Measurements from ENCODE around the gene C10orf143.
"Not testable (repeated sequence)": the region's sequence is repeated elsewhere in the genome, so short reads cannot be mapped to it uniquely, and the experiment has no call there.

C10orf143 gene

DNA sequence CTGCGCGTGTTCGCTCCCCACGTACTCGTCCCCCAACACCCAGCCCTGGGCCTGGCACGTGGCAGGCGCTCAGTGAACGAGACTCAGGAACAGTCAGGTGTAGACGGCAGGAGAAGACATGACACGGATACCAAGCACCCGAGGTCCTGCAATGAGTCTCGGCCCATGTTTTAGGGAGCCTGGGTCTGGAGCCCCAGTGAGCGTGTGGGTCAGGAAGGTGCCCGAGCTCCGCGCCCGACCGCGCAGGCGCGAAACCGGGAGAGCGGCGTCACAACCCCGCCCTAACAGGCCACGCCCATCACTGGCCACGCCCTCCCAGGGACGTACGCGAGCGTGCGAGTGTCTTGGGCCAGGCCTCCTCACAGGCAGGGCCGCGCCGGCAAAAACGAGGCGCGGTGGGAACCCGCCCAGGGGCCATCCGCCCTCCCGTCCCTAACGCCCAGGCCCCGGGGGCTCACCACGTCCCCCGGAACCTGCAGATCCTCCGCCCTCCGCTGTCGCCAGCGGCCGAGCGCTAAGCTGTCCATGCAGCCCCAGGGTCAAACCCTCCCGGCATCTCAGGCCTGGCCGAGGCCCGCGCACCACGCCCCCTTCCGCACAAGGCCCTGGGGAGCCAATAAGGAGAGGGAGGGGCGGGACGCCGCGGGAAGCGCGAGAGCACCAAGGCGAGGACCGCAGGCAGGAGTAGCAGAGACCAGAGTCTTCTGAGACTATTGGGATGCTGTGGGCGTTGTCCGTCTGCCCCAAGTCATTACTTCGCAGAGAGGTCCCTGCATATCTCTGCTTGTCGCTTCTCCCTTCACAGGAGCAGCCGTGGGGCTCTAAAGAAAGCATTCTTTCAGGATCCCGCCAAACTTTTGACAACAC is at the start of gene C10orf143:
Gene C10orf143 (minus strand): TSS at position 585 of the 867 bp plus-strand sequence. CDS start 58 bp downstream, at position 527.
- peak; percentile 97 for DNase-seq (ENCODE audit: low read depth)

GRCh38 chr10:130159192-130159794 is 48.7 kb upstream of the C10orf143 start:
- DNase-seq (ENCODE audit: low read depth), result no peak

DNA sequence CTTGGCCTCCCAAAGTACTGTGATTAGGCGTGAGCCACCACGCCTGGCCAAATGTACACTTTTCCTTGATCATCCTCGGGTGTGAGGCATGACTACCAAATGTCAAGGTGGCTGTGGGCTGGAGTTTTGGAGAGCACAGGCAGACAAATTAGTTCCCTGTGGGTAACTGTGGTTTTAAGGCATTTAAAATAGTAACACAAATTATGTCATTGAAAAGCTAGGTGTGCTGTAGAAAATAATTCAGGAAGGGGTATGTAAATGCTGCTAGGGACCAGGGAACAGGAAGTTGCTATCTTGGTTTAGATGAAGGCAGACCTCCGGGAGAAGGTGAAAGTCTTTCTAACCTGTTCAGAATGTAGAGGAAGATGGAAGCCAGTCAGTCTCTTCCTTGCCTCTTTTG is 35.4 kb upstream of the C10orf143 start:
- no peak for DNase-seq (ENCODE audit: low read depth)

GRCh38 chr10:130141878-130142277 is 31.2 kb upstream of the C10orf143 start:
- no peak for DNase-seq (ENCODE audit: low read depth)

DNA sequence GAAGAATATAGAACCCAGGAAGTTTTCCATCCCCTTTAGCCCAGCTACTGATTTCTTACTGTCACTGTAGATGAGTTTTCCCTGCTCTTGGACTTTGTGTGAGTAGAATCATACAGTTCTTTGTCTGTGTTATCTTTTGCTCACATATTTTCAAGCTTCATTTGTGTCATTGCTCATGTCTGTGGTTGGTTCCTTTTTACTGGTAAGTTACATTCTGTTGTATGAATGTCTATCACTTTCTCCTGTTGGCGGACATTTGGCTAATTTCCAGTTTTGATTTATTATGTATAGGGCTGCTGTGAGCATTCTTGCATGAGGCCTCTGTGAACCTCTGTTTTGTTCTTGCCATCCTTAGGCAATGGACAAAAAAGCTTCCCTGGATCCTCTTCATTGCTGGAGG is 30.8 kb upstream of the C10orf143 start:
- DNase-seq (ENCODE audit: low read depth), result no peak

- DNase-seq (ENCODE audit: low read depth), result no peak
Measured at GRCh38 chr10:130141038-130141437, 30.4 kb upstream of the C10orf143 start.

- DNase-seq (ENCODE audit: low read depth), result no peak
Measured at GRCh38 chr10:130140425-130140824, 29.8 kb upstream of the C10orf143 start.

DNA sequence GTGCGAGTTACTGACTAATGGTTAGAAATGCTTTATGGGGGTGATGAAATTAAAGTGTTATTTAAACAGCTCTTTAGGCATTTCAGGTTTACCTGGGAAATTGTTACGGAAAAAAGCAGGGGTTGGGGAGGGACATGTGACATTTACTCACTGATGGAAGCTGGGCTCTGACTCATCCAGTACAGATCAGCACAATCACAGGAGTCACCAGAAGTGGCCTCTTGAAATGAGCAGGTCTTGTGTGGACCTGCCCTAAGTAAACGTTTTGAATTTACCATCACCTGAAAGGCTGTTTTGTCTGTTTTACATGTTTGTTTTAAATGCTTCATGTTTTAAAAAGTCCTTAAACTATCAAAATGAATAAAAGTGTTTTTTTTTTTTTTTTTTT is 27.8 kb upstream of the C10orf143 start:
- no peak for DNase-seq (ENCODE audit: low read depth)

DNA sequence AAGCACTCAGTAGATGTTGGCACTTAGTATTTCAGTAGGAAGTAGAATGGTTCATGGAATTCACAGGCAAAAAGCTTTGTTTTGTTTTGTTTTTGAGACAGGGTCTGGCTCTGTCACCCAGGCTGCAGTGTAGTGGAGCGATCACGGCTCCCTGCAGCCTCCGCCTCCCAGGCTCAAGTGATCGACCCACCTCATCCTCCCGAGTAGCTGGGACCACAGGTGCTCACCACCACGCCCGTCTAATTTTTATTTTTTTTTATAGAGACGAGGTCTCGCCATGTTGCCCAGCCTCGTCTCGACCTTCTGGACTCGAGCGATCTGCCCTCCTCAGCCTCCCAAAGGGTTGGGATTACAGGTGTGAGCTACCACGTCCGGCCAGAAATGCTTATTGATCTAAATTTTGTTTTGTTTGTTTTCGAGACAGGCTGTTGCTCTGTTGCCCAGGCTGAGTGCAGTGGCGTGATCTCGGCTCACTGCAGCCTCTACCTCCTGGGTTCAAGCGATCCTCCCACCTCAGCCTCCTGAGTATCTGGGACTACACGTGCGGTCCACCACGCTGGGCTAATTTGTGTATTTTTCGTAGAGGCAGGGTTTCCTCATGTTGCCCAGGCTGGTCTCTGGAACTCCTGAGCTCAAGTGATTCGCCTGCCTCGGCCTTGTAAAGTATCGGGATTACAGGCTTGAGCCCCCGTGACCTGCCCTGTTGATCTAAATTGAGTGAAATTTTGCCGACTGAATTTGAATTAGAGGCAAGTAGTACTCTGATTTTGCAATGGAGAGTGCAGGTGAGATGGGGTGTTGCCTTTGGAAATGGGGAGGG is 27.2 kb upstream of the C10orf143 start:
- no peak for DNase-seq (ENCODE audit: low read depth)

GRCh38 chr10:130137090-130137448 is 26.4 kb upstream of the C10orf143 start:
- DNase-seq (ENCODE audit: low read depth), result no peak

DNA sequence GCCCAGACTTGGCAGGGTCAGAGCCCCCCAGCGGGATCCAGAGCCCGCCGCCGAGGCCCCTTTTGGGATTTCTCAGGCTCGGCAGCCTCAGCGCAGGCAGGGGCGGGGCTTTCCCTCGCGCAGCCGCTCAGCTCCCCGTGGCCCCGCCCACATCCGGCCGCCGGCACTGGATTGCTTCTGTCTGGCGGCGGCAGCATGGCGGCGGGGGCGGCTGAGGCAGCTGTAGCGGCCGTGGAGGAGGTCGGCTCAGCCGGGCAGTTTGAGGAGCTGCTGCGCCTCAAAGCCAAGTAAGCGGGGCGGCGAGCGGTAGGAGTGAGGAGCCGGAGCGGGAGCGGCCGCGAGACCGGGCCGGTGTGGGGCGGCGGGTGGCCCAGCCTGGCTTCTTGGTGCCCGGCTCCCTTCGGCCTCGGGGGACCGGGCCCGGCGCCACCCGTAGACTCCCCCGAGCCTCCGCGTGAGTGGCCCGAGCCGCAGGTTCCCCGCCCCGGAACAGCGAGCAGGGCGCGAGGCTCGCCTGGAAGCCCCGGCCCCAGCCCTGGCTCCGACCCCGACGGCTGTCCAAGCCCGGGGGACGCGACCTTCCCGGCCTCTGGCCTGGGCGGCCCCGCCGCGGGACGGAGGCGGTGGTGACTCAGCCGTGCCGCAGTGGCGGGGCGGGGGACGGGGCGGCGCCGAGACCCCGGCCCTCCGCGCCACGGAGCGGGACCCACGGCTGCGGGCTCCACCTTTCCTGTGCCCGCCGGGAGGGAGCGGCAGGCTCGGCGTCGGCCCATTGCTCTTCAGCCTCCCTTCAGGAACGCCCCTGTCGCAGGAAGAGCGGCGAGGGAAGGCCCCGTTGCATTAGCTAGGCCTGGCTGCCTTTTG is 25.8 kb upstream of the C10orf143 start, which contains the start of gene GLRX3:
Gene GLRX3 (plus strand): TSS at position 166 of the 864 bp plus-strand sequence. CDS start 30 bp downstream, at position 196.
- peak; percentile 88 for DNase-seq (ENCODE audit: low read depth)

DNA sequence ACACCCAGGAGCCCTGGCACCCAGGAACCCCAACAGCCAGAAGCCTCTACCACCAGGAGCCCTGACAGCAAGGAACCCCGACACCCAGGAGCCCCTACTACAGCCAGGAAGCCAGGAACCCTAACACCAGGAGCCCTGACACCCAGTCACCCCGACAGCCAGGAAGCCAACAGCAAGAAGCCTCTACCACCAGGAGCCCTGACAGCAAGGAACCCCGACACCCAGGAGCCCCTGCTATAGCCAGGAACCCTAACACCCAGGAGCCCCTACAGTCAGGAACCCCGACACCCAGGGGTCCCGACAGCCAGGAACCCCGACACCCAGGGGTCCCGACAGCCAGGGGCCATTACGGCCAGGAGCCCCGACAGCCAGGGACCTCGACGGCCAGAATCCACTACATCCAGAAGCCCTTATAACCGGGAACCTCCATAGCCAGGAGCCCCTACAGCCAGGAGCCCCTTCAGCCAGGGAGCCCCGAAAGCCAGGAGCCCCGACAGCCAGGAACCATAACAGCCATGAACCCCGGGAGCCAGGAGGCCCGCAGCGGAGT is 25.1 kb upstream of the C10orf143 start:
- DNase-seq (ENCODE audit: low read depth), result no peak

- no peak for DNase-seq (ENCODE audit: low read depth)
Measured at GRCh38 chr10:130128922-130129321, 18.3 kb upstream of the C10orf143 start.

DNA sequence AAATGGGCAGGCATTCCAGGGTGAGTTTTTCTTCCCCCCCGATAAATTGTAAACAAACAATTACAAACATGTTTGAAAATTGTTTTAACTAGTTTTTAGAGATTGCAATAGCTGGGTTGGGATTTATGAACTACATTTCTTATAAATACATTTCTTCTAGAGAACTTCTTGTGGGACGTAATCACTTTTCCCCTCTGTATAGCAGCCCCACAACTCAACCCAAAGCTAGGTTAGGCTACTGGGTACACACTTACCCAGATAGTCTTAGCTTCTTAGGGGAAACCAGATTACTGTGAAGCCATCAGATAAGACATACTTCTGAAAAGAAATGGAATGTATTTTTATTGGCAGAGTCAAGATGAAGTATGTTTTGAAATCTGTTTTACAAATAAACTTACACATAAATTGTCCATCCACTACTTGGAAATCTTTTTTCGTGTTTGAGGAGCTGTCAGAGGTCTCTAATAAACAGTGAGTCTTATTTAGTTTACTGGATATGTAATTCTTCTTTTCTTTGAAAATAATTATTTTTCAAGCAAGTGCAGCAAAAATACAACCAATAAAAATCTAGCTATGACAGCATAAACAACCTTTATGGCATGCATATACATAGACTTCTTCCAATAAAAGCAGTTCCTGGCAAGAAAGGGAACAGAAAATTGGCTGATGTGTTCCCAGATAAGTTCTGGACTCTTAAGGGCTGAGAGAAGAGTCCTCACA is 17.6 kb upstream of the C10orf143 start:
- DNase-seq (ENCODE audit: low read depth), result no peak

DNA sequence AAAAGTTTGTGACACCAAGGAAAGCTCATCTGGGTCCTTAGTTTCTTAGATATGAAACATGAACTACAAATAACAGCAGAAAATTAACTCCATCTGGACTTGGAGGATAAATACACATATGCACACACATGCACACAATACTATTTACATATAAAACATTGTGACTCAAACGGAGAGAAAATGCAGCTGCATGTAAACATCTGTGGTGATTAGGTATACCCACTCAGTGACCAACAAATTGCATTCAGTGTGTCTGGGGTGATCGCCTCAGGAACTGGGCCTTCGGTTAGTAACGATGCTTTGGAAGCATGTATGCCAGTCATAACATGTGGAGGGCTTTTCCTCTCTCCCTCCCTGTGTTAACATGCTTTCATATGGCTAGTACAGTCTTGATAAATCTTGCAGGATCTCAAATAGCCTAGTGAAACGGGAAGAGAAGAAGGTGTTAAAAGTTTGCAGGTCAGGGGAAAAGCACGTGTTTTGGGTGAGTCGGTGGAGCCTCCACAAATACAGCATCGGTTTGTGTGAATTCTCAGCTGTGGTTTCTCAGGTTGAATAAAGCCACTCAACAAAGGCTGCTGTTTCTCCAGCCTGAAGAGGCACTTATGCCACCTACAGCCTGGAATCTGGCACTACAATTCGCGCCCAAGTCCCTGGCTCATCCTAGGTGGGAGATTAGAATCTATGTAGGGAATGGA is 16.9 kb upstream of the C10orf143 start:
- peak; percentile 29 for DNase-seq (ENCODE audit: low read depth)

GRCh38 chr10:130121486-130122079 is 11.0 kb upstream of the C10orf143 start:
- no peak for DNase-seq (ENCODE audit: low read depth)

GRCh38 chr10:130117535-130117934 is 6.9 kb upstream of the C10orf143 start:
- DNase-seq (ENCODE audit: low read depth), result not testable (repeated sequence)

GRCh38 chr10:130116942-130117341 is 6.3 kb upstream of the C10orf143 start:
- not testable (repeated sequence) for DNase-seq (ENCODE audit: low read depth)

GRCh38 chr10:130112821-130113220 is 2.2 kb upstream of the C10orf143 start:
- DNase-seq (ENCODE audit: low read depth), result no peak

DNA sequence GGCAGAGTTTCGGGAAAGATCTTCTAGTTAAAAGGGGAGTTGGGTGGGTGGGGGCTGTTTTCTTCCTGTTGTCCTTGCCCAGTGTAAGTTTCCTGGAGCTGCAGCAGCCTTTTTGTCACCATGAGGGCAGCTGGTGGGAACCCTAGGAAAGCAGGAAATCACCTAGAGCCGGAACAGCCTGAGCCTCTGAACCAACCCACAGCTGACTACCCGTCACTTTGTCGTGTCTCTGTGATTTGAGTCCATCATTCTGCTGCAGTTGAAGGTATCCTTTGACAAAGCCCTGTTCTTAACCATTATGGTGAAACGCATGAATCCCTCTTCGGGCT is 1.2 kb upstream of the C10orf143 start:
- no peak for DNase-seq (ENCODE audit: low read depth)

Data from stimulated activated CD8-positive, alpha-beta memory T cell treated with anti-CD3 and anti-CD28 coated beads, Interleukin-4, amount 100 ng/mL, for 24 hours (primary cell).